GM12878 (cell line): Measurements from ENCODE around the gene ANXA3. TPM values are rescaled to one million over a fixed set of nuclear protein-coding genes. Genes with fewer than 3 reads are reported as not detected.

Source experiments
- ATAC-seq: fragments of 200-7000 bp; cut with Tn5 transposase; 3 replicates; pipeline ENCODE4 v1.9.1; 2020; ENCODE audit warnings: mild to moderate bottlenecking, moderate library complexity
- BruUV-seq: library from RNA; stranded (reverse); fragments of 400-500 nt; replicated peaks from 2 replicates; lab custom pipeline; 2021; lab: Mats Ljungman, UMichigan
- CTCF ChIA-PET: fragments of 300-600 bp; sonication (Branson Sonifier 250); formaldehyde crosslinking; extraction: SDS; loops from one replicate; lab custom pipeline; 2021; ENCODE audit warnings: inconsistent platforms; lab: Yijun Ruan, JAX
- POLR2A ChIA-PET: fragments of 350-600 bp; formaldehyde crosslinking; extraction: SDS; loops from one replicate; lab custom pipeline; 2021; ENCODE audit warnings: inconsistent platforms; lab: Charles Lee
- RAD21 ChIA-PET: fragments of 300-600 bp; sonication (Branson Sonifier 250); formaldehyde crosslinking; loops from one replicate; lab custom pipeline; 2023; ENCODE audit warnings: antibody characterized with exemption; ENCODE audit not compliant: unreplicated experiment; lab: Charles Lee
- SMC1A ChIA-PET: fragments of 300-600 bp; sonication (Branson Sonifier 250); formaldehyde crosslinking; loops from one replicate; lab custom pipeline; 2023; ENCODE audit not compliant: unreplicated experiment, uncharacterized antibody; lab: Charles Lee
- DNase-seq: peaks from one replicate; pipeline ENCODE4 v3.0.0-alpha.2; 2011; ENCODE audit warnings: low read depth, low spot score
- FAIRE-seq: peaks from 3 replicates; lab custom pipeline; 2011; peaks lifted over from hg19 to GRCh38; lab: Jason Lieb, UNC
- H2AFZ ChIP-seq: 2 replicates; pipeline ENCODE4 v1.6.0; 2011; ENCODE audit warnings: low read depth, low read length, control low read depth; ENCODE audit not compliant: control insufficient read depth
- H3K27ac ChIP-seq: 2 replicates; pipeline ENCODE4 v1.5.1; 2011; ENCODE audit warnings: control low read depth; ENCODE audit not compliant: control insufficient read depth, insufficient read depth
- H3K27me3 ChIP-seq, 2 experiments: replicated peaks in 1 of 2; 2 replicates each; pipeline versions ENCODE4 v1.6.0 to v1.6.1; 2011; ENCODE audit warnings: low read length in 1 of 2; ENCODE audit not compliant: control insufficient read depth in 2 of 2, insufficient read depth in 2 of 2
- H3K36me3 ChIP-seq, 2 experiments: 2 replicates each; pipeline ENCODE4 v1.5.1; 2011; ENCODE audit warnings: low read length in 1 of 2; ENCODE audit not compliant: control insufficient read depth in 2 of 2, insufficient read depth in 2 of 2
- H3K4me1 ChIP-seq: 2 replicates; pipeline ENCODE4 v1.6.1; 2011; ENCODE audit warnings: mild to moderate bottlenecking, low read length, moderate library complexity, mixed read lengths; ENCODE audit not compliant: control insufficient read depth, insufficient read depth
- H3K4me2 ChIP-seq: 2 replicates; pipeline ENCODE4 v1.6.0; 2011; ENCODE audit warnings: control low read depth; ENCODE audit not compliant: control insufficient read depth, insufficient read depth
- H3K4me3 ChIP-seq: fragments of 200-600 bp; sonication (generic); 2 replicates; pipeline ENCODE4 v1.5.1; 2016
- H3K79me2 ChIP-seq: 2 replicates; pipeline ENCODE4 v1.6.0; 2011; ENCODE audit warnings: low read length; ENCODE audit not compliant: control insufficient read depth, insufficient read depth
- H3K9ac ChIP-seq: 2 replicates; pipeline ENCODE4 v1.8.0; 2011; ENCODE audit warnings: low read length, control low read depth, mixed read lengths; ENCODE audit not compliant: control insufficient read depth, insufficient read depth
- H3K9me3 ChIP-seq: replicated peaks from 3 replicates; pipeline ENCODE4 v1.5.1; 2011; ENCODE audit warnings: mild to moderate bottlenecking, low read length; ENCODE audit not compliant: control insufficient read depth, insufficient read depth
- H4K20me1 ChIP-seq: 2 replicates; pipeline ENCODE4 v1.6.0; 2011; ENCODE audit not compliant: control insufficient read depth, insufficient read depth
- BCL11A ChIP-seq: IDR thresholded peaks from 2 replicates; pipeline ENCODE4 v1.6.1; 2011; ENCODE audit warnings: low read depth, low read length
- BMI1 ChIP-seq: fragments of 450-650 bp; IDR thresholded peaks from 2 replicates; pipeline ENCODE4 v1.6.1; 2016; ENCODE audit warnings: mild to moderate bottlenecking, moderate library complexity, borderline replicate concordance
- CEBPZ ChIP-seq: fragments of 150-350 bp; IDR thresholded peaks from 2 replicates; pipeline ENCODE4 v1.6.1; 2016; ENCODE audit warnings: low read depth, low read length
- CTCF ChIP-seq, 3 experiments: IDR thresholded peaks in 2 of 3; conservative IDR thresholded peaks in 1 of 3; 2 replicates each; pipeline ENCODE4 v1.5.1; 2011; ENCODE audit warnings: low read depth in 3 of 3, low read length in 3 of 3, mild to moderate bottlenecking in 3 of 3, control low read depth in 2 of 3, moderate library complexity in 2 of 3, inconsistent platforms in 1 of 3, mixed read lengths in 1 of 3; ENCODE audit not compliant: control insufficient read depth in 2 of 3, insufficient read depth in 1 of 3; ENCODE audit errors: extremely low read depth in 1 of 3
- FOXM1 ChIP-seq: IDR thresholded peaks from 2 replicates; pipeline ENCODE4 v1.6.1; 2012; ENCODE audit warnings: low read depth, mild to moderate bottlenecking, inconsistent platforms, low read length, moderate library complexity
- MLLT1 ChIP-seq: fragments of 450-650 bp; IDR thresholded peaks from 2 replicates; pipeline ENCODE4 v1.6.1; 2016; ENCODE audit warnings: mild to moderate bottlenecking
- NR2C1 ChIP-seq: fragments of 450-650 bp; IDR thresholded peaks from 2 replicates; pipeline ENCODE4 v1.6.1; 2017; ENCODE audit warnings: antibody characterized with exemption, mild to moderate bottlenecking, moderate library complexity
- PAX5 ChIP-seq: IDR thresholded peaks from 2 replicates; pipeline ENCODE4 v1.6.1; 2011; ENCODE audit warnings: low read depth, low read length, borderline replicate concordance
- PBX3 ChIP-seq: IDR thresholded peaks from 2 replicates; pipeline ENCODE4 v1.6.1; 2011; ENCODE audit warnings: mild to moderate bottlenecking, low read depth, low read length, moderate library complexity; ENCODE audit not compliant: insufficient replicate concordance
- SMAD1 ChIP-seq: fragments of 450-650 bp; IDR thresholded peaks from 2 replicates; pipeline ENCODE4 v1.6.1; 2018; ENCODE audit warnings: mild to moderate bottlenecking, low read depth; ENCODE audit not compliant: partially characterized antibody
- ZBTB11 ChIP-seq: fragments of 450-650 bp; formaldehyde crosslinking; IDR thresholded peaks from 2 replicates; pipeline ENCODE4 v1.5.0; 2022; ENCODE audit warnings: mild to moderate bottlenecking, missing genetic modification characterization
- ZSCAN29 ChIP-seq: fragments of 450-650 bp; IDR thresholded peaks from 2 replicates; pipeline ENCODE4 v1.6.1; 2017; ENCODE audit warnings: mild to moderate bottlenecking, moderate library complexity
- WGBS: methylation state at CpG from one replicate; pipeline ENCODE4 v1.1.6; 2016; ENCODE audit warnings: low lambda C conversion rate; ENCODE audit not compliant: insufficient replicate concordance, insufficient coverage; ENCODE audit errors: missing lambda C conversion rate; 5-methylcytosine and 5-hydroxymethylcytosine counted together
- in situ Hi-C: fragments of 300-500 bp; cut with MboI; formaldehyde crosslinking; loops from 9 replicates; pipeline ENCODE4 v1.14.3; 2018; ENCODE audit warnings: mixed read lengths
- intact Hi-C: fragments of 100-400 bp; cut with micrococcal nuclease; formaldehyde crosslinking; loops from one replicate; pipeline ENCODE4 v1.14.2; 2022; ENCODE audit not compliant: unreplicated experiment
- polyA plus RNA-seq, 11 experiments: library from polyadenylated mRNA; depleted of rRNA in 4 of 11; unstranded in 6 of 11; stranded (reverse) in 5 of 11; fragments of >200 nt; fragmentation: Nextera tagmentation in 4 of 11; fragmentation: Illumina TruSeq in 1 of 11; extraction: Ambion mirVana in 4 of 11; extraction: Trizol in 1 of 11; gene quantifications; 1 replicate in 1 of 11; 2 replicates in 10 of 11; pipeline versions ENCODE4 v1.2.1 to v1.2.3, GENCODE V29; 2011 to 2016; ENCODE audit warnings: inconsistent platforms in 2 of 11, missing spikeins in 2 of 11, low read depth in 1 of 11
- total RNA-seq, 4 experiments: library from RNA; depleted of rRNA in 3 of 4; stranded (reverse); fragments of >200 nt in 3 of 4; fragmentation: Illumina TruSeq in 1 of 4; extraction: Trizol in 1 of 4; gene quantifications; 2 replicates each; pipeline versions ENCODE4 v1.2.1 to v1.2.3, GENCODE V29; 2013 to 2021

The ANXA3 gene
- total and polyA plus RNA-seq, 10 of the 15 experiments (the other 5 are each of a cell fraction or from before 2014, with no cell fraction given) = 0.28 to 14.7 (median 0.91) TPM

GRCh38 chr4:78519962-78520361, 31.6 kb upstream of the ANXA3 start:
- BruUV-seq = no TSS peak
- no peak overlapping the region for H3K9ac ChIP-seq
- WGBS = 70% methylated on average over 3 of the region's 3 CpGs
- FAIRE-seq (no peak), DNase-seq (no peak), ATAC-seq (no peak)
- CTCF ChIA-PET = interaction anchor here (1.1 to 1.5 kb wide), 2 partner anchors 50 to 180 kb away, joined by 3 read pairs; no protein-coding TSS in a partner anchor
- intact Hi-C loops = loop anchor here (10.0 kb wide), 1 partner anchor 555 kb away; no protein-coding TSS in a partner anchor
- no peaks in the 10 kb centered on the region; the same call in 2 of the 3 replicates for H3K9me3 ChIP-seq
- no peak overlapping the region for H3K4me2 ChIP-seq
- H2AFZ ChIP-seq = no peak overlapping the region
- H3K27ac ChIP-seq = no peak overlapping the region
- SMC1A ChIA-PET = no interaction called here
- in situ Hi-C loops = no loop called here
- no peak overlapping the region for H3K4me3 ChIP-seq
- RAD21 ChIA-PET = no interaction called here
- H3K36me3 ChIP-seq = no peaks in the 10 kb centered on the region
- H3K4me1 ChIP-seq = no peaks in the 10 kb centered on the region
- H3K27me3 ChIP-seq = 0 out of 4 replicates have a peak, but pooled peaks cover 0 to 2% of the 10 kb centered on the region in 2 experiments
- no peaks in the 10 kb centered on the region for H4K20me1 ChIP-seq
- H3K79me2 ChIP-seq = no peaks in the 10 kb centered on the region
- POLR2A ChIA-PET = no interaction called here
- TF ChIP-seq PBX3 (no peak), SMAD1 (no peak), ZBTB11 (CRISPR knock-in tag) (no peak), CEBPZ (no peak), BCL11A (no peak), MLLT1 (no peak), NR2C1 (no peak), PAX5 (no peak), FOXM1 (no peak), BMI1 (no peak), ZSCAN29 (no peak), CTCF (IDR thresholded peaks at IDR 0.05 in 2 of 3, conservative IDR thresholded peaks at IDR 0.05 in 1 of 3; ENCODE audit: control insufficient read depth in 2 of 3, extremely low read depth in 1 of 3, insufficient read depth in 1 of 3, low read depth in 3 of 3, low read length in 3 of 3) (no peak)
